MM.1S (cell line): ENCODE measurements around the gene AMZ2.

Source experiments
- DNase-seq: peaks from one replicate; pipeline ENCODE4 v3.0.0-alpha.2; 2015
- H2AFZ ChIP-seq: fragments of 300-600 bp; sonication (generic); 2 replicates; pipeline ENCODE4 v1.6.0; 2016; ENCODE audit warnings: antibody characterized with exemption, low read length
- H3F3A ChIP-seq: fragments of 300-600 bp; sonication (generic); 2 replicates; pipeline ENCODE4 v1.6.1; 2016; ENCODE audit warnings: mild to moderate bottlenecking, antibody characterized with exemption, low read length, moderate library complexity, mixed read lengths; ENCODE audit not compliant: insufficient read depth
- H3K27ac ChIP-seq: fragments of 300-600 bp; sonication (generic); 2 replicates; pipeline ENCODE4 v1.5.1; 2016; ENCODE audit warnings: mild to moderate bottlenecking, low read length
- H3K27me3 ChIP-seq: fragments of 300-600 bp; sonication (generic); replicated peaks from 2 replicates; pipeline ENCODE4 v1.6.0; 2016; ENCODE audit warnings: low read length; ENCODE audit not compliant: insufficient read depth
- H3K36me3 ChIP-seq: fragments of 300-600 bp; sonication (generic); replicated peaks from 2 replicates; pipeline ENCODE4 v1.6.1; 2016; ENCODE audit warnings: mild to moderate bottlenecking, low read length, mixed read lengths; ENCODE audit not compliant: insufficient read depth
- H3K4me1 ChIP-seq: fragments of 300-600 bp; sonication (generic); 2 replicates; pipeline ENCODE4 v1.6.1; 2016; ENCODE audit warnings: low read length, mixed read lengths
- H3K4me2 ChIP-seq: fragments of 300-600 bp; sonication (generic); 2 replicates; pipeline ENCODE4 v1.6.0; 2016; ENCODE audit warnings: low read depth, low read length
- H3K4me3 ChIP-seq: fragments of 300-600 bp; sonication (generic); 2 replicates; pipeline ENCODE4 v1.5.1; 2016; ENCODE audit warnings: low read length, mixed read lengths
- H3K79me2 ChIP-seq: fragments of 300-600 bp; sonication (generic); 2 replicates; pipeline ENCODE4 v1.6.1; 2016; ENCODE audit warnings: mixed run types, low read length, mixed read lengths
- H3K9ac ChIP-seq: fragments of 300-600 bp; sonication (generic); 2 replicates; pipeline ENCODE4 v1.6.1; 2016; ENCODE audit warnings: low read length, mixed read lengths
- H3K9me2 ChIP-seq: fragments of 300-600 bp; sonication (generic); replicated peaks from 2 replicates; pipeline ENCODE4 v1.6.1; 2016; ENCODE audit warnings: mild to moderate bottlenecking, low read length, mixed read lengths; ENCODE audit not compliant: insufficient read depth
- H3K9me3 ChIP-seq: fragments of 300-600 bp; sonication (generic); replicated peaks from 2 replicates; pipeline ENCODE4 v1.6.1; 2016; ENCODE audit warnings: mild to moderate bottlenecking, low read length, mixed read lengths; ENCODE audit not compliant: insufficient read depth
- H4K20me1 ChIP-seq: fragments of 300-600 bp; sonication (generic); 2 replicates; pipeline ENCODE4 v1.6.1; 2016; ENCODE audit warnings: mild to moderate bottlenecking, low read length, moderate library complexity, mixed read lengths; ENCODE audit not compliant: insufficient read depth
- EZH2 ChIP-seq: fragments of 300-600 bp; sonication (generic); optimal IDR thresholded peaks from 2 replicates; pipeline ENCODE3; 2017; ENCODE audit warnings: low read depth, mild to moderate bottlenecking, antibody characterized with exemption, low read length, mixed read lengths
- EZH2phosphoT487 ChIP-seq: fragments of 300-600 bp; sonication (generic); IDR thresholded peaks from 2 replicates; pipeline ENCODE4 v1.6.1; 2018; ENCODE audit warnings: antibody characterized with exemption, low read length
- TF ChIP-seq, protein P1 (sequence below): fragments of 300-600 bp; sonication (generic); IDR thresholded peaks from 2 replicates; pipeline ENCODE4 v1.5.1; 2016; ENCODE audit warnings: antibody characterized with exemption, low read length, mixed read lengths

Gene AMZ2

DNA sequence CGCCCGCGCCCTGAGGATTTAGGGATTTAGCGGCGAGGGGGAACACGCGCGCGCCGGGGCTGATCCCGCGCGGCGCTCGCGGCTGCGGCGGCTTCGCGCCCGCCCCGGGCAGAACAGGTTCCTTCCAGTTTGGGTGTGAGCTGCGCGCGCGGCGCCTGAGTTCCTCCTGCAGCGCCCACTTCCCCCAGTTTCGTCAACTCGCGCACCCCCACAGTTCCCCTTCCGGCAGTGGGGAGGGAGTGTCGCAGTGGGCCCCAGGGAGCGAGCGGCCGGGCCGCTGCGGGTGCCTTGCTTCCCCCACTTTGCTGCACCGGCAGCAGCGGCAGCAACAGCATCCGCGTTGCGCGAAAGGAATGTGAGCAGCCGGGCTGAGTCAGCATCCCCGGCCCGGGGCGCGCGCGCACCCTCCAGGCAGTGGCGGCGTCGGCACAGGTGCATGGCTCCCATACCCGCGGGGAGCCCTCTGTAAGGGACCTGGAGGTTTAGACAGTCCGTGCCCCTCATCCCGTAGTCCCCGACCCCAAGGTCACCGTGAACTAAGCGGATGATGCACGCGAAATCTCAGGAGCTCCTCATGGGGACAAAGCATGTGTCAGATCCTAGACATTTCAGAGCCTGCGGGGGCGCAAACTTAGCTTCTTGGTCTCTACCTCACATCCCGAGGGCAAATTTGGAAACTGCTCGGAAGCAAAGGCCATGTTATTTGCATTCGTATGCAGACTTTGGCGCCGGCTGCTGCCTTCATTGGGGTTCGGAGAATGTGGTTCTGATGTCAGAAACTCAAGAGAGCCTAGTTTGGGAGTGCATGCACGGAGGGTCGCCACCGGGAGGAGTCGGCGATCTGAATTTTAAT, 44.2 kb downstream of the AMZ2 start:
- TF ChIP-seq, protein P1, sequence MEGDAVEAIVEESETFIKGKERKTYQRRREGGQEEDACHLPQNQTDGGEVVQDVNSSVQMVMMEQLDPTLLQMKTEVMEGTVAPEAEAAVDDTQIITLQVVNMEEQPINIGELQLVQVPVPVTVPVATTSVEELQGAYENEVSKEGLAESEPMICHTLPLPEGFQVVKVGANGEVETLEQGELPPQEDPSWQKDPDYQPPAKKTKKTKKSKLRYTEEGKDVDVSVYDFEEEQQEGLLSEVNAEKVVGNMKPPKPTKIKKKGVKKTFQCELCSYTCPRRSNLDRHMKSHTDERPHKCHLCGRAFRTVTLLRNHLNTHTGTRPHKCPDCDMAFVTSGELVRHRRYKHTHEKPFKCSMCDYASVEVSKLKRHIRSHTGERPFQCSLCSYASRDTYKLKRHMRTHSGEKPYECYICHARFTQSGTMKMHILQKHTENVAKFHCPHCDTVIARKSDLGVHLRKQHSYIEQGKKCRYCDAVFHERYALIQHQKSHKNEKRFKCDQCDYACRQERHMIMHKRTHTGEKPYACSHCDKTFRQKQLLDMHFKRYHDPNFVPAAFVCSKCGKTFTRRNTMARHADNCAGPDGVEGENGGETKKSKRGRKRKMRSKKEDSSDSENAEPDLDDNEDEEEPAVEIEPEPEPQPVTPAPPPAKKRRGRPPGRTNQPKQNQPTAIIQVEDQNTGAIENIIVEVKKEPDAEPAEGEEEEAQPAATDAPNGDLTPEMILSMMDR: peak; percentile 21; the same call in 1 of the 2 replicates
- no peak for TF ChIP-seq EZH2
- TF ChIP-seq EZH2phosphoT487: no peak
- no peaks in the 10 kb centered on the region for H4K20me1 ChIP-seq
- H3K27me3 ChIP-seq: no peaks in the 10 kb centered on the region
- peaks cover 5% of the 10 kb centered on the region; the same call in 1 of the 2 replicates for H3K4me1 ChIP-seq
- H2AFZ ChIP-seq: peak overlapping the region; percentile 88
- peak overlapping the region; percentile 91 for H3K27ac ChIP-seq
- H3K36me3 ChIP-seq: no peaks in the 10 kb centered on the region
- H3K9me3 ChIP-seq: no peaks in the 10 kb centered on the region
- H3F3A ChIP-seq: peaks cover 31% of the 10 kb centered on the region
- peak overlapping the region; percentile 57 for H3K4me2 ChIP-seq
- peak; percentile 91 for DNase-seq
- H3K9ac ChIP-seq: peak overlapping the region; percentile 99
- peak overlapping the region; percentile 74 for H3K4me3 ChIP-seq
- H3K9me2 ChIP-seq: no peaks in the 10 kb centered on the region
- no peaks in the 10 kb centered on the region for H3K79me2 ChIP-seq

DNA sequence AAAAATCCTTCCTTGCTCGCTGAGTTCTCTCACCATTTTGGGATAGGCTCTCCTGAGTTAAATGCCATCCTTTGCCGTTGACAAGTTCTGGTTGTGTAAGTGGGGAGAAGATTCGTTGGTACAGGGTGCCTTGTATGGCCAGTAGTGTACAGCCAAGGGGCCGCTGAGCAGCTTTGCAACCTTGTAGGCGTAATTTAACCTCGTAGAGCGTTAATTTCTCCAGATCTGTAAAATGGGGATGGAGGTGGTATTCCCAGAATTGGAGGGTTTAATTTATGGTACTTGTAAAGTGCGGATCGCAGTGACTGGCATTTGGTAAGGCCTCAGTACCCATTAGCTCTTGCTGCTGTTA, 44.8 kb downstream of the AMZ2 start:
- TF ChIP-seq EZH2 (no peak), EZH2phosphoT487 (no peak)
- TF ChIP-seq, protein P1: no peak
- Histone ChIP-seq H4K20me1 (no peaks in the 10 kb centered on the region), H3K4me1 (peaks cover 5% of the 10 kb centered on the region; the same call in 1 of the 2 replicates), H3K4me2 (peak overlapping the region; percentile 57), H3F3A (peaks cover 31% of the 10 kb centered on the region), H3K27me3 (no peaks in the 10 kb centered on the region), H2AFZ (peak overlapping the region; percentile 88), H3K79me2 (no peaks in the 10 kb centered on the region), H3K9ac (peak overlapping the region; percentile 99), H3K4me3 (peak overlapping the region; percentile 74), H3K9me3 (no peaks in the 10 kb centered on the region), H3K36me3 (no peaks in the 10 kb centered on the region), H3K9me2 (no peaks in the 10 kb centered on the region), H3K27ac (peak overlapping the region; percentile 91)
- no peak for DNase-seq

DNA sequence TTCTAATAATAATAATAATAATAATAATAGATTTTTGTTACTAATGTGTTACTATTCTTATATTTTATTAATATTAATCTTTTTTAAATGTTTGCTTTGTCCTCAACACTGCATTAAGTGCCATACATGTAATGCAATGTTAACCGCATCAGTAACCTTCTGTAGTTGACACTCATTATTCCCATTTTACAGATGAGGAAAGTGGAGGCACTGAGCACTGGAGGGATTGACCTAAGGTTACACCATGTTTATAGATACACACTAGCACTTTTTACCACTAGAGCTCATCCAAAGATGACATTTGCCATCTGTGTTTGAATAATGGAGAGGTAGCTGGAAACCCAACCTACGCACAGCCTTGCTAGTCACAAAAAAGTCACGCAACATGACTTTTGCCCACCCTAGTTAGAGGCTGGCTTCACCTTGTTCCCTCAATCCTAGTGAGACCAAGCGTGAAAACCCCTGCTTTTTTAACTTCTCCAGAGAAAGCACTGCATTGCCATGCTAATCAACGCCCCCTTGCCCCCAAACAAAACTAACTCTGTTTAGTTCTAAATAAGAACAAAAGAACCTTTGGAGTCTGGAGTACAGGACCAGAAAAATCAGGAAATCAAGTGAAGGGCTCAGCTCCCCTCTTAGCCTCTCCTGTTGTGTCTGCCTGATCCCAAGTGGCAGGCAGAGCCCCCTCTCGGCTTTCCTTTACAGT, 45.8 kb downstream of the AMZ2 start:
- Histone ChIP-seq H3K36me3 (no peaks in the 10 kb centered on the region), H3K4me3 (no peak overlapping the region), H3K9ac (no peak overlapping the region), H3K4me1 (peaks cover 5% of the 10 kb centered on the region; the same call in 1 of the 2 replicates), H3K79me2 (no peaks in the 10 kb centered on the region), H3F3A (peaks cover 31% of the 10 kb centered on the region), H3K9me2 (no peaks in the 10 kb centered on the region), H3K4me2 (no peak overlapping the region), H3K27me3 (no peaks in the 10 kb centered on the region), H3K9me3 (no peaks in the 10 kb centered on the region), H4K20me1 (no peaks in the 10 kb centered on the region), H2AFZ (no peak overlapping the region), H3K27ac (no peak overlapping the region)
- no peak for DNase-seq
- TF ChIP-seq, protein P1: no peak
- TF ChIP-seq EZH2phosphoT487: no peak
- no peak for TF ChIP-seq EZH2
